NOMO-1 treated with dmso at 0.1 percent for 144 hours (cell line): Measurements from ENCODE around the gene VAMP4.

Experiments used
- DNase-seq: peaks from one replicate; lab custom pipeline; 2025; ENCODE audit not compliant: unreplicated experiment; lab: John Stamatoyannopoulos, UW

Gene VAMP4

GRCh38 chr1:171653796-171654195, 88.1 kb downstream of the VAMP4 start:
- no peak for DNase-seq

GRCh38 chr1:171652234-171652822, 89.5 kb downstream of the VAMP4 start, which contains the start of gene MYOC:
TSS of gene MYOC (minus strand) at chr1:171652688. CDS start at chr1:171652611, 77 bp downstream.
- no peak for DNase-seq
